GM12878 (cell line): ENCODE measurements around the gene RPL26.
"Not testable (repeated sequence)": the region's sequence is repeated elsewhere in the genome, so short reads cannot be mapped to it uniquely, and the experiment has no call there.

Experiments
- BHLHE40 ChIP-seq, 2 experiments: fragments of 450-650 bp in 1 of 2; IDR thresholded peaks; 2 replicates each; pipeline ENCODE4 v1.6.1; 2011 to 2017; ENCODE audit warnings: low read depth in 2 of 2, borderline replicate concordance in 1 of 2, improper control_type of control experiment in 1 of 2, low read length in 1 of 2, mild to moderate bottlenecking in 1 of 2
- CHD2 ChIP-seq: IDR thresholded peaks from 2 replicates; pipeline ENCODE4 v1.6.1; 2011; ENCODE audit warnings: low read depth, low read length, improper control_type of control experiment, borderline replicate concordance
- KDM1A ChIP-seq: fragments of 200-600 bp; sonication (generic); IDR thresholded peaks from 2 replicates; pipeline ENCODE4 v1.6.1; 2016; ENCODE audit warnings: borderline replicate concordance
- PAX8 ChIP-seq: fragments of 450-650 bp; IDR thresholded peaks from 2 replicates; pipeline ENCODE4 v1.6.1; 2017; ENCODE audit warnings: mild to moderate bottlenecking, moderate library complexity
- PBX3 ChIP-seq: IDR thresholded peaks from 2 replicates; pipeline ENCODE4 v1.6.1; 2011; ENCODE audit warnings: mild to moderate bottlenecking, low read depth, low read length, moderate library complexity; ENCODE audit not compliant: insufficient replicate concordance
- STAT3 ChIP-seq: IDR thresholded peaks from 2 replicates; pipeline ENCODE4 v1.6.1; 2011; ENCODE audit warnings: low read depth, low read length, improper control_type of control experiment
- ZBTB40 ChIP-seq: fragments of 450-650 bp; IDR thresholded peaks from 2 replicates; pipeline ENCODE4 v1.6.1; 2016; ENCODE audit warnings: mild to moderate bottlenecking, moderate library complexity, borderline replicate concordance
- ZNF24 ChIP-seq: fragments of 450-650 bp; IDR thresholded peaks from 2 replicates; pipeline ENCODE4 v1.6.1; 2017; ENCODE audit warnings: antibody characterized with exemption, mild to moderate bottlenecking
- ZNF274 ChIP-seq: IDR thresholded peaks from one replicate; pipeline ENCODE4 v1.8.0; 2011; ENCODE audit not compliant: insufficient read length, insufficient read depth
- ZNF687 ChIP-seq: fragments of 450-650 bp; IDR thresholded peaks from 2 replicates; pipeline ENCODE4 v1.6.1; 2017; ENCODE audit warnings: mild to moderate bottlenecking, moderate library complexity

- TF ChIP-seq PBX3; CHD2; STAT3; BHLHE40 (IDR thresholded peaks at IDR 0.05; ENCODE audit: borderline replicate concordance in 1 of 2, low read depth in 2 of 2, low read length in 1 of 2); ZBTB40; ZNF24; ZNF274; PAX8; KDM1A; ZNF687: not testable (repeated sequence)
Measured at GRCh38 chr17:8347001-8347400, 36.0 kb downstream of the RPL26 start.
